PFSK-1 (cell line): ENCODE data around the gene LGSN.

Experiments used
- FOXP2 ChIP-seq: optimal IDR thresholded peaks from 2 replicates; pipeline ENCODE3; 2011; ENCODE audit warnings: borderline replicate concordance, control low read depth, inconsistent platforms; ENCODE audit not compliant: insufficient read depth; ENCODE audit errors: extremely low read length, extremely low read depth
- POLR2AphosphoS5 ChIP-seq: IDR thresholded peaks from 2 replicates; pipeline ENCODE4 v1.6.1; 2012; ENCODE audit warnings: low read depth, mild to moderate bottlenecking, control low read depth, low read length, moderate library complexity
- SIN3A ChIP-seq: IDR thresholded peaks from 2 replicates; pipeline ENCODE4 v1.6.1; 2012; ENCODE audit warnings: mild to moderate bottlenecking, low read length, moderate library complexity, borderline replicate concordance; ENCODE audit not compliant: insufficient read depth
- TAF1 ChIP-seq: IDR thresholded peaks from 2 replicates; pipeline ENCODE4 v1.6.1; 2012; ENCODE audit warnings: low read length, control low read depth, borderline replicate concordance; ENCODE audit not compliant: insufficient read depth
- TF ChIP-seq, protein P1 (sequence below), 2 experiments: IDR thresholded peaks; 2 replicates each; pipeline versions ENCODE4 v1.6.1 to v1.8.0; 2011 to 2012; ENCODE audit warnings: low read depth in 2 of 2, low read length in 2 of 2, control low read depth in 1 of 2, inconsistent platforms in 1 of 2, mild to moderate bottlenecking in 1 of 2, moderate library complexity in 1 of 2; ENCODE audit not compliant: insufficient read depth in 1 of 2

DNA sequence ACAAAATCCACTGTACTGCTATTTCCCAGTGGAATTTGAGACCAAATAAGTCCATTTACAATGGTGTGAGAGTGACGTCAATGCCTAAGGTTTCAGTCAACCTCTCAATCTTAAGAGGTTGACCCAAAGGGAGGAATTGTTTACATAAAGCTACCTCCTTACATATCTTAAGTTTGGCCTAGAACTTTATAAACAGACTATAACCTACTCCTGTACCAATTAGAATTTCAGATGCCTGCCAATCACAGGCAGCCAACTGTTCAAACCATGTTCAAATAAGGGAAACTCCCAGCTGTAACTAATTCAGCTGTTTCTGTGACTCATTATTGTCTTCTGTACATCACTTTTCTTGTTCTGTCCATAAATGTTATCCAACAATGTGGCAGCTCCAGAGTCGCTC is 14.5 kb downstream of the LGSN start:
- no peak for TF ChIP-seq POLR2AphosphoS5
- TF ChIP-seq TAF1 = no peak
- no peak for TF ChIP-seq SIN3A
- TF ChIP-seq, protein P1, sequence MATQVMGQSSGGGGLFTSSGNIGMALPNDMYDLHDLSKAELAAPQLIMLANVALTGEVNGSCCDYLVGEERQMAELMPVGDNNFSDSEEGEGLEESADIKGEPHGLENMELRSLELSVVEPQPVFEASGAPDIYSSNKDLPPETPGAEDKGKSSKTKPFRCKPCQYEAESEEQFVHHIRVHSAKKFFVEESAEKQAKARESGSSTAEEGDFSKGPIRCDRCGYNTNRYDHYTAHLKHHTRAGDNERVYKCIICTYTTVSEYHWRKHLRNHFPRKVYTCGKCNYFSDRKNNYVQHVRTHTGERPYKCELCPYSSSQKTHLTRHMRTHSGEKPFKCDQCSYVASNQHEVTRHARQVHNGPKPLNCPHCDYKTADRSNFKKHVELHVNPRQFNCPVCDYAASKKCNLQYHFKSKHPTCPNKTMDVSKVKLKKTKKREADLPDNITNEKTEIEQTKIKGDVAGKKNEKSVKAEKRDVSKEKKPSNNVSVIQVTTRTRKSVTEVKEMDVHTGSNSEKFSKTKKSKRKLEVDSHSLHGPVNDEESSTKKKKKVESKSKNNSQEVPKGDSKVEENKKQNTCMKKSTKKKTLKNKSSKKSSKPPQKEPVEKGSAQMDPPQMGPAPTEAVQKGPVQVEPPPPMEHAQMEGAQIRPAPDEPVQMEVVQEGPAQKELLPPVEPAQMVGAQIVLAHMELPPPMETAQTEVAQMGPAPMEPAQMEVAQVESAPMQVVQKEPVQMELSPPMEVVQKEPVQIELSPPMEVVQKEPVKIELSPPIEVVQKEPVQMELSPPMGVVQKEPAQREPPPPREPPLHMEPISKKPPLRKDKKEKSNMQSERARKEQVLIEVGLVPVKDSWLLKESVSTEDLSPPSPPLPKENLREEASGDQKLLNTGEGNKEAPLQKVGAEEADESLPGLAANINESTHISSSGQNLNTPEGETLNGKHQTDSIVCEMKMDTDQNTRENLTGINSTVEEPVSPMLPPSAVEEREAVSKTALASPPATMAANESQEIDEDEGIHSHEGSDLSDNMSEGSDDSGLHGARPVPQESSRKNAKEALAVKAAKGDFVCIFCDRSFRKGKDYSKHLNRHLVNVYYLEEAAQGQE (IDR thresholded peaks at IDR 0.05; ENCODE audit: insufficient read depth in 1 of 2, low read depth in 2 of 2, low read length in 2 of 2) = no peak
- TF ChIP-seq FOXP2 = no peak
